Pancreas (tissue), 10 donors: ENCODE measurements around the gene ASF1B. TPM values are rescaled to one million over a fixed set of nuclear protein-coding genes. Genes with fewer than 3 reads are reported as not detected.

Experiments
- ATAC-seq, 4 donors: fragments of 200-7000 bp; cut with Tn5 transposase; one replicate each; pipeline versions ENCODE4 v1.8.0 to v1.9.1; 2020; ENCODE audit warnings: mild to moderate bottlenecking in 4 of 4, moderate library complexity in 4 of 4
- DNase-seq, 6 donors: peaks; one replicate each; pipeline ENCODE4 v3.0.0-alpha.2; 2020
- FAIRE-seq: peaks from 2 replicates; lab custom pipeline; 2012; peaks lifted over from hg19 to GRCh38; lab: Jason Lieb, UNC
- H3K27ac ChIP-seq, 4 donors: fragments of 200-600 bp; sonication (generic); 1 replicate in 3 of 4; 2 replicates in 1 of 4; pipeline versions ENCODE4 v1.5.0 to v1.8.0; 2020
- H3K27me3 ChIP-seq, 4 donors: fragments of 200-600 bp; one replicate each; pipeline ENCODE4 v1.8.0; 2021
- H3K36me3 ChIP-seq, 3 donors: fragments of 200-600 bp; sonication (generic) in 1 of 3; one replicate each; pipeline versions ENCODE4 v1.5.0 to v1.8.0; 2020 to 2021
- H3K4me1 ChIP-seq, 3 donors: fragments of 200-600 bp; one replicate each; pipeline ENCODE4 v1.8.0; 2021
- H3K4me3 ChIP-seq, 4 donors: fragments of 200-600 bp; sonication (generic) in 2 of 4; one replicate each; pipeline versions ENCODE4 v1.5.0 to v1.8.0; 2020 to 2021
- H3K9me3 ChIP-seq, 4 donors: fragments of 200-600 bp; one replicate each; pipeline ENCODE4 v1.8.0; 2021
- CTCF ChIP-seq, 4 donors: fragments of 200-600 bp; sonication (generic) in 3 of 4; IDR thresholded peaks; one replicate each; pipeline versions ENCODE4 v1.5.0 to v1.8.0; 2021; ENCODE audit warnings: antibody characterized with exemption in 4 of 4
- WGBS, 2 donors: extraction: QIAGEN DNeasy Blood & Tissue Kit; methylation state at CpG; one replicate each; pipeline ENCODE4 v1.1.7; 2013; 5-methylcytosine and 5-hydroxymethylcytosine counted together
- intact Hi-C, 3 donors: fragments of 100-400 bp; cut with DNase I; formaldehyde crosslinking; loops; one replicate each; pipeline versions ENCODE4 v1.11.1 to v1.14.2; 2022
- polyA plus RNA-seq, 2 donors: library from polyadenylated mRNA; stranded (reverse); fragments of 200-250 nt; gene quantifications; one replicate each; pipeline ENCODE4 v1.2.3, GENCODE V29; 2013
- total RNA-seq, 6 donors: library from RNA; stranded (reverse); fragmentation: NEBNext Ultra II Directional in 4 of 6; extraction: Animal tissue kit (Norgen Biotek cat#: 25700) in 4 of 6; gene quantifications; one replicate each; pipeline versions ENCODE4 v1.2.1 to v1.2.4, GENCODE V29; 2021 to 2023
- donor health status: healthy with polysubstance abuse.
- donor health status: DM: no; HTN: no; CAD: no; lungs with moderate emphysema.
- donor health status: DM: no; HTN: no; CAD: no.
- donor health status: control.
- donor health status: control.
- donor health status: Bipolar disorder and iron deficiency.
- donor health status: DM: yes; HTN: yes; CAD: no.
- donor health status: DM: no; HTN: no; CAD: no.
- donor health status: DM: no; HTN: no; CAD: no.
- donor health status: DM: yes; HTN: yes; CAD: no.

Gene ASF1B
- total and polyA plus RNA-seq, 8 donors = 0.14 to 1.1 (median 0.41) TPM

DNA sequence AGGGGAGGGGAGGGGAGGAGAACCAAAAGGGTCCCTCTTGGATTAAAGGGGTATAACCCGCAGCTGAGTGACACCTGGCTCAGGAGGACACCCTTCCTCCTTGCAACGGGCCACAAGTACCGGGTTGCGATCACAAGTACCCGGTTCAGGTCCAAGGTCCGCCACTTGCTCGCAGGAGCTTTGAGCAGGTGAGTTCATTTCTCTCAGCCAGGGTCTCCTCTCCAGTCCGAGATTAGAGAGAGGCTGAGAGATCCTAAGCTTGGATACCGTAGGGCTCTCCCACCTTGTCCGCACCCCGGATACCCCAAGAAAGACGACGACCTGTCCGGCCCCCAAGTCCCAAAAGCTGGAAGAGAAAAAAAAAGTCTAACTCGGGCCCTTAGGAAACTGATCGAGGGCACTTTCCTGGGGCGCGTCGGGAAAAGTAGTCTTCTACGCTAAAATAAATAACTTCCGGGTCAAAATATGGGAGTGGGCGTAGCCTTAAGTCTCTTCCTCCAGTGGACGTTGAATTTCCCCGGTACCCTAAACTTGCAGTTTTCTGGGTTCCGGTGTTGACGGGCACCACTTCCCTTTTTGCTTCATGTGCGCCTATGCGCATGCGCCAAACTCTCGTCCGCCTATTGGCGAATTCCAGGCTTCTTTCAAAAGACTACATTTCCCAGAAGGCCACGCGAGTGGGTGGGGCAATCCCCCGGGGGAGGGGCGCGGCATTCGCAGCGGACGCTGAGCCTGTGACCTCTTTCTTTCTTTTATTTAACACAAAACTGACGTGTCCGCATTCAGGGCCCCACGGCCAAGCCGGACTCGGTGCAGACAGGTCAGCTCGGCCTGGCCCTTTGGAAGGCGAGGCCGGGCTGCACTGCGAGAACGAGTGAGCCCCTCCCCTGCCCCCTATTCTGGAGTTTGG is 55.2 kb downstream of the ASF1B start:
- peak overlapping the region; percentile 81 to 96 (median 95) for H3K27ac ChIP-seq
- DNase-seq (peak; percentile 98 to 100 (median 100)), ATAC-seq (peak; percentile 90 to 95 (median 92)), FAIRE-seq (peak; percentile 98)
- H3K36me3 ChIP-seq = no peaks in the 10 kb centered on the region
- intact Hi-C loops = no loop called here
- no peak for TF ChIP-seq CTCF (IDR thresholded peaks at IDR 0.05)
- 0 to 1% methylated on average over 48 to 50 of the region's 50 CpGs for WGBS, 2 donors
- peak overlapping the region; percentile 55 to 84 (median 64) for H3K4me3 ChIP-seq
- no peaks in the 10 kb centered on the region for H3K27me3 ChIP-seq
- H3K9me3 ChIP-seq = no peaks in the 10 kb centered on the region
- H3K4me1 ChIP-seq = peaks cover 0 to 14% (median 0%) of the 10 kb centered on the region in 3 donors

GRCh38 chr19:14078411-14078810 is 58.0 kb downstream of the ASF1B start:
- intact Hi-C loops = no loop called here
- FAIRE-seq (no peak), DNase-seq (no peak), ATAC-seq (no peak)
- Histone ChIP-seq H3K36me3 (no peaks in the 10 kb centered on the region), H3K27ac (no peak overlapping the region), H3K9me3 (no peaks in the 10 kb centered on the region), H3K4me1 (peaks cover 0 to 19% (median 5%) of the 10 kb centered on the region in 3 donors), H3K27me3 (no peaks in the 10 kb centered on the region), H3K4me3 (no peak overlapping the region)
- 84 to 94% methylated on average over 2 of the region's 2 CpGs for WGBS, 2 donors
- TF ChIP-seq CTCF (IDR thresholded peaks at IDR 0.05) = no peak

- Histone ChIP-seq H3K9me3 (no peaks in the 10 kb centered on the region), H3K27ac (peak overlapping the region; percentile 91 to 98 (median 94)), H3K36me3 (no peaks in the 10 kb centered on the region), H3K4me1 (peaks cover 3 to 11% (median 10%) of the 10 kb centered on the region in 3 donors), H3K27me3 (no peaks in the 10 kb centered on the region), H3K4me3 (peak overlapping the region; percentile 80 to 88 (median 84))
- TF ChIP-seq CTCF (IDR thresholded peaks at IDR 0.05) = no peak
- DNase-seq = peak in 4 of 6 donors; percentile 49 to 81 (median 59)
- peak in 1 of 4 donors; percentile 2 for ATAC-seq
- FAIRE-seq = no peak
- intact Hi-C loops = loop anchor here in 2 of 3 donors (5.0 kb wide), 1 partner anchor 192 kb away; no protein-coding TSS in a partner anchor
- 0 to 1% methylated on average over 44 of the region's 44 CpGs for WGBS, 2 donors
Observed at GRCh38 chr19:14073925-14074838, 62.2 kb downstream of the ASF1B start.

- Histone ChIP-seq H3K27me3 (no peaks in the 10 kb centered on the region), H3K27ac (peak overlapping the region; percentile 93 to 98 (median 96)), H3K36me3 (no peaks in the 10 kb centered on the region), H3K4me3 (peak overlapping the region; percentile 80 to 88 (median 84)), H3K9me3 (no peaks in the 10 kb centered on the region), H3K4me1 (peaks cover 3 to 11% (median 10%) of the 10 kb centered on the region in 3 donors)
- intact Hi-C loops = loop anchor here in 2 of 3 donors (5.0 kb wide), 1 partner anchor 191 kb away; no protein-coding TSS in a partner anchor
- ATAC-seq = peak; percentile 33 to 62 (median 44)
- FAIRE-seq = no peak
- DNase-seq = peak; percentile 71 to 94 (median 85)
- peak in 2 of 4 donors; percentile 12 to 30 for TF ChIP-seq CTCF (IDR thresholded peaks at IDR 0.05)
- WGBS, 2 donors = 0 to 1% methylated on average over 82 to 106 of the region's 106 CpGs
Observed at GRCh38 chr19:14073261-14073924, 63.0 kb downstream of the ASF1B start.
